Common myeloid progenitor, CD34-positive (primary cell): ENCODE measurements around the gene KRTAP10-12.
"Not testable (repeated sequence)": the region's sequence is repeated elsewhere in the genome, so short reads cannot be mapped to it uniquely, and the experiment has no call there.

Experiments
- CTCF ChIA-PET: fragments of 350-600 bp; sonication (Branson Sonifier 250); formaldehyde crosslinking; loops from one replicate; lab custom pipeline; 2021; ENCODE audit warnings: antibody characterized with exemption; lab: Charles Lee
- POLR2A ChIA-PET: fragments of 350-600 bp; sonication (Branson Sonifier 250); formaldehyde crosslinking; loops from one replicate; lab custom pipeline; 2021; ENCODE audit warnings: antibody characterized with exemption; lab: Charles Lee
- DNase-seq, 3 donors: peaks; one replicate each; pipeline versions ENCODE4 v3.0.0 to v3.0.0-alpha.2; 2013
- H3K27ac ChIP-seq, 2 experiments: 1 replicate in 1 of 2; 2 replicates in 1 of 2; pipeline ENCODE4 v1.7.0; 2013; ENCODE audit warnings: inconsistent platforms in 2 of 2, low read length in 2 of 2, mild to moderate bottlenecking in 2 of 2, low read depth in 1 of 2, moderate library complexity in 1 of 2; ENCODE audit not compliant: severe bottlenecking in 2 of 2, insufficient read depth in 1 of 2, poor library complexity in 1 of 2
- H3K27me3 ChIP-seq, 5 experiments: replicated peaks in 2 of 5; 1 replicate in 3 of 5; 2 replicates in 2 of 5; pipeline versions ENCODE4 v1.6.1 to v1.7.0; 2013; ENCODE audit warnings: low read length in 4 of 5, mild to moderate bottlenecking in 2 of 5, moderate library complexity in 2 of 5, inconsistent platforms in 1 of 5; ENCODE audit not compliant: insufficient read depth in 5 of 5, control insufficient read depth in 4 of 5
- H3K36me3 ChIP-seq, 4 experiments: 1 replicate in 2 of 4; 2 replicates in 2 of 4; pipeline versions ENCODE4 v1.6.1 to v1.7.0; 2013; ENCODE audit warnings: low read length in 3 of 4, control low read depth in 1 of 4, mild to moderate bottlenecking in 1 of 4; ENCODE audit not compliant: control insufficient read depth in 4 of 4, insufficient read depth in 4 of 4
- H3K4me1 ChIP-seq, 4 experiments: 1 replicate in 3 of 4; 2 replicates in 1 of 4; pipeline versions ENCODE4 v1.6.1 to v1.7.1; 2013; ENCODE audit warnings: low read length in 3 of 4, mild to moderate bottlenecking in 3 of 4, control low read depth in 1 of 4, inconsistent platforms in 1 of 4, moderate library complexity in 1 of 4; ENCODE audit not compliant: control insufficient read depth in 4 of 4, insufficient read depth in 4 of 4; ENCODE audit errors: control extremely low read depth in 1 of 4
- H3K4me3 ChIP-seq, 7 experiments: 1 replicate in 4 of 7; 2 replicates in 3 of 7; pipeline versions ENCODE4 v1.5.1 to v1.7.0; 2013; ENCODE audit warnings: mild to moderate bottlenecking in 7 of 7, low read length in 6 of 7, moderate library complexity in 6 of 7, inconsistent platforms in 2 of 7, low read depth in 2 of 7, control low read depth in 1 of 7; ENCODE audit not compliant: insufficient read depth in 4 of 7, control insufficient read depth in 1 of 7; ENCODE audit errors: extremely low read depth in 1 of 7
- H3K9me3 ChIP-seq, 5 experiments: 1 replicate in 4 of 5; 2 replicates in 1 of 5; pipeline versions ENCODE4 v1.6.1 to v1.7.1; 2013; ENCODE audit warnings: low read length in 4 of 5, mild to moderate bottlenecking in 2 of 5, inconsistent platforms in 1 of 5, low read depth in 1 of 5, moderate library complexity in 1 of 5; ENCODE audit not compliant: control insufficient read depth in 4 of 5, insufficient read depth in 2 of 5; ENCODE audit errors: control extremely low read depth in 1 of 5
- WGBS: methylation state at CpG from one replicate; pipeline ENCODE4 v1.1.5; 2013; ENCODE audit not compliant: insufficient coverage; 5-methylcytosine and 5-hydroxymethylcytosine counted together

The KRTAP10-12 gene

GRCh38 chr21:44658913-44659595 lies 37.9 kb upstream of the KRTAP10-12 start:
- CTCF ChIA-PET: no interaction called here
- 40% methylated on average over 4 of the region's 11 CpGs for WGBS
- no peak overlapping the region for H3K4me3 ChIP-seq
- no peaks in the 10 kb centered on the region for H3K36me3 ChIP-seq
- peaks cover 0 to 10% (median 2%) of the 10 kb centered on the region in 5 experiments for H3K27me3 ChIP-seq
- H3K4me1 ChIP-seq: no peaks in the 10 kb centered on the region
- H3K9me3 ChIP-seq: peaks cover 3 to 33% (median 9%) of the 10 kb centered on the region in 5 experiments
- POLR2A ChIA-PET: no interaction called here
- no peak overlapping the region for H3K27ac ChIP-seq
- no peak for DNase-seq

- H3K27ac ChIP-seq, H3K36me3 ChIP-seq, DNase-seq, CTCF ChIA-PET, POLR2A ChIA-PET, H3K4me1 ChIP-seq, H3K4me3 ChIP-seq: not testable (repeated sequence)
- peaks cover under 1 to 18% (median 6%) of the 10 kb centered on the region in 5 experiments for H3K9me3 ChIP-seq
- peaks cover 0 to 12% (median 2%) of the 10 kb centered on the region in 5 experiments for H3K27me3 ChIP-seq
- WGBS: 81% methylated on average over 2 of the region's 7 CpGs
Observed at GRCh38 chr21:44661567-44661966, 35.4 kb upstream of the KRTAP10-12 start.

GRCh38 chr21:44664691-44665090 lies 32.3 kb upstream of the KRTAP10-12 start:
- H3K9me3 ChIP-seq: peaks cover 0 to 10% (median 0%) of the 10 kb centered on the region in 5 experiments
- no peaks in the 10 kb centered on the region for H3K36me3 ChIP-seq
- no peak overlapping the region for H3K4me3 ChIP-seq
- CTCF ChIA-PET: no interaction called here
- DNase-seq: no peak
- no peak overlapping the region for H3K27ac ChIP-seq
- WGBS: 79% methylated on average over 1 of the region's 5 CpGs
- no peaks in the 10 kb centered on the region for H3K4me1 ChIP-seq
- POLR2A ChIA-PET: interaction anchor here (0.6 kb wide), 1 partner anchor 344 kb away, joined by 5 read pairs; no protein-coding TSS in a partner anchor
- H3K27me3 ChIP-seq: peaks cover 0 to 13% (median 2%) of the 10 kb centered on the region in 5 experiments

GRCh38 chr21:44666401-44667320 lies 30.3 kb upstream of the KRTAP10-12 start, which contains the start of gene KRTAP12-2:
KRTAP12-2 (minus strand) TSS chr21:44666927; CDS start chr21:44666886, 41 bp downstream.
- no peak for DNase-seq
- Histone ChIP-seq H3K4me1 (no peaks in the 10 kb centered on the region), H3K4me3 (no peak within 1 kb of the TSS), H3K27ac (no peak within 1 kb of the TSS), H3K27me3 (peaks cover 0 to 13% (median 2%) of the 10 kb centered on the region in 5 experiments), H3K9me3 (peaks cover 0 to 28% (median 9%) of the 10 kb centered on the region in 5 experiments), H3K36me3 (no peaks in the 10 kb centered on the region)
- WGBS: 82% methylated on average over 12 of the region's 19 CpGs
- POLR2A ChIA-PET: no interaction called here
- CTCF ChIA-PET: no interaction called here

- Histone ChIP-seq H3K9me3 (peaks cover 0 to 31% (median 12%) of the 10 kb centered on the region in 5 experiments), H3K27ac (no peak overlapping the region), H3K4me3 (no peak overlapping the region), H3K4me1 (no peaks in the 10 kb centered on the region), H3K36me3 (no peaks in the 10 kb centered on the region), H3K27me3 (peaks cover 0 to 13% (median 0%) of the 10 kb centered on the region in 5 experiments)
- POLR2A ChIA-PET: no interaction called here
- CTCF ChIA-PET: no interaction called here
- no CpG with 5 or more reads among the region's 1 CpG for WGBS
- DNase-seq: no peak
Observed at GRCh38 chr21:44667612-44668011, 29.4 kb upstream of the KRTAP10-12 start.

- peaks cover 0 to 10% (median 0%) of the 10 kb centered on the region in 5 experiments for H3K27me3 ChIP-seq
- no peak overlapping the region for H3K4me3 ChIP-seq
- no peaks in the 10 kb centered on the region for H3K36me3 ChIP-seq
- H3K4me1 ChIP-seq: no peaks in the 10 kb centered on the region
- CTCF ChIA-PET: no interaction called here
- peaks cover 0 to 37% (median 12%) of the 10 kb centered on the region in 5 experiments for H3K9me3 ChIP-seq
- no peak for DNase-seq
- no peak overlapping the region for H3K27ac ChIP-seq
- POLR2A ChIA-PET: no interaction called here
- 93% methylated on average over 2 of the region's 3 CpGs for WGBS
Observed at GRCh38 chr21:44670642-44671432, 26.1 kb upstream of the KRTAP10-12 start.
